Measurements from ENCODE around the gene COL1A1.

DNA sequence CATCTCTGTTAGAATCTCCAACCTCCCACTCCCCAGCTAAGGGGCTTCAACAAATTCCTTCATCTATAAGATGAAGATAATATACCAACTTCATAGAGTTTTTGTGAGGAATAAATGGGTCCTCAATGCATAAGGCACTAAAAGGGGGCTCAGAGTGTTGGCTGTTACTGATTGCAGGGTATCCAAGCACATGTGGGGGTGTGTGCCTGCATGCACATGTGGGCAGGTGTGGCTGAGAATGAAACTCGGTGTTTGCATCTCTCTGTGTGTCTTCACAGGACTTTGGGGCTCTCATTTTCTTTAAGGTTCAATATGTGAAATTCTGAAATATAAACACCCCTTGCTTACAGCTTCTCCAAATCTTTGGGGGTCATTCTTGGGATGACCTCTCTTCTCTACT is 46.8 kb downstream of the COL1A1 start:
- no peak for TF ChIP-seq RARB (CRISPR knock-in tag; IDR thresholded peaks at IDR 0.05)
- TF ChIP-seq ZFP30 (CRISPR knock-in tag; IDR thresholded peaks at IDR 0.05): no peak
- TF ChIP-seq, protein P1, sequence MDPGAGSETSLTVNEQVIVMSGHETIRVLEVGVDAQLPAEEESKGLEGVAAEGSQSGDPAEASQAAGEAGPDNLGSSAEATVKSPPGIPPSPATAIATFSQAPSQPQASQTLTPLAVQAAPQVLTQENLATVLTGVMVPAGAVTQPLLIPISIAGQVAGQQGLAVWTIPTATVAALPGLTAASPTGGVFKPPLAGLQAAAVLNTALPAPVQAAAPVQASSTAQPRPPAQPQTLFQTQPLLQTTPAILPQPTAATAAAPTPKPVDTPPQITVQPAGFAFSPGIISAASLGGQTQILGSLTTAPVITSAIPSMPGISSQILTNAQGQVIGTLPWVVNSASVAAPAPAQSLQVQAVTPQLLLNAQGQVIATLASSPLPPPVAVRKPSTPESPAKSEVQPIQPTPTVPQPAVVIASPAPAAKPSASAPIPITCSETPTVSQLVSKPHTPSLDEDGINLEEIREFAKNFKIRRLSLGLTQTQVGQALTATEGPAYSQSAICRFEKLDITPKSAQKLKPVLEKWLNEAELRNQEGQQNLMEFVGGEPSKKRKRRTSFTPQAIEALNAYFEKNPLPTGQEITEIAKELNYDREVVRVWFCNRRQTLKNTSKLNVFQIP (CRISPR knock-in tag; IDR thresholded peaks at IDR 0.05; ENCODE audit: borderline replicate concordance, low read depth): no peak
- TF ChIP-seq ARNTL (CRISPR knock-in tag; IDR thresholded peaks at IDR 0.05; ENCODE audit: borderline replicate concordance, low read depth): no peak
- no peak for TF ChIP-seq CREB5 (CRISPR knock-in tag; IDR thresholded peaks at IDR 0.05; ENCODE audit: low read depth)
- no peak for TF ChIP-seq ZFP3 (CRISPR knock-in tag; IDR thresholded peaks at IDR 0.05)
- TF ChIP-seq PPARA (CRISPR knock-in tag; IDR thresholded peaks at IDR 0.05; ENCODE audit: borderline replicate concordance): no peak
- no peak for TF ChIP-seq CSRNP3 (CRISPR knock-in tag; IDR thresholded peaks at IDR 0.05)
- no peak for TF ChIP-seq TOX (CRISPR knock-in tag; IDR thresholded peaks at IDR 0.05; ENCODE audit: borderline replicate concordance)
- no peak for TF ChIP-seq GLIS3 (CRISPR knock-in tag; IDR thresholded peaks at IDR 0.05)
- TF ChIP-seq, protein P2, sequence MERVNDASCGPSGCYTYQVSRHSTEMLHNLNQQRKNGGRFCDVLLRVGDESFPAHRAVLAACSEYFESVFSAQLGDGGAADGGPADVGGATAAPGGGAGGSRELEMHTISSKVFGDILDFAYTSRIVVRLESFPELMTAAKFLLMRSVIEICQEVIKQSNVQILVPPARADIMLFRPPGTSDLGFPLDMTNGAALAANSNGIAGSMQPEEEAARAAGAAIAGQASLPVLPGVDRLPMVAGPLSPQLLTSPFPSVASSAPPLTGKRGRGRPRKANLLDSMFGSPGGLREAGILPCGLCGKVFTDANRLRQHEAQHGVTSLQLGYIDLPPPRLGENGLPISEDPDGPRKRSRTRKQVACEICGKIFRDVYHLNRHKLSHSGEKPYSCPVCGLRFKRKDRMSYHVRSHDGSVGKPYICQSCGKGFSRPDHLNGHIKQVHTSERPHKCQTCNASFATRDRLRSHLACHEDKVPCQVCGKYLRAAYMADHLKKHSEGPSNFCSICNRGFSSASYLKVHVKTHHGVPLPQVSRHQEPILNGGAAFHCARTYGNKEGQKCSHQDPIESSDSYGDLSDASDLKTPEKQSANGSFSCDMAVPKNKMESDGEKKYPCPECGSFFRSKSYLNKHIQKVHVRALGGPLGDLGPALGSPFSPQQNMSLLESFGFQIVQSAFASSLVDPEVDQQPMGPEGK (CRISPR knock-in tag; IDR thresholded peaks at IDR 0.05; ENCODE audit: borderline replicate concordance): no peak

All from SK-N-SH treated with all-trans-retinoic acid at 6 μM for 48 hours (cell line).